Activated naive CD4-positive, alpha-beta T cell treated with anti-CD3 and anti-CD28 coated beads, Interleukin-2, amount 10 ng/mL, durations not matched to agents 7 days and 5 days (primary cell): ENCODE results near the gene TLX2.
"Not testable (repeated sequence)": the region's sequence is repeated elsewhere in the genome, so short reads cannot be mapped to it uniquely, and the experiment has no call there.

Experiments used
- CTCF ChIA-PET: fragments of 350-600 bp; sonication (Branson Sonifier 250); formaldehyde crosslinking; loops from one replicate; lab custom pipeline; 2021; ENCODE audit warnings: antibody characterized with exemption; lab: Charles Lee
- DNase-seq: peaks from one replicate; pipeline ENCODE4 v3.0.0-alpha.2; 2020
- H3K27ac Mint-ChIP-seq: one replicate; pipeline ENCODE4 v1.8.0; 2021; ENCODE audit warnings: mild to moderate bottlenecking, moderate library complexity, mixed read lengths
- H3K27me3 Mint-ChIP-seq: one replicate; pipeline ENCODE4 v1.8.0; 2021; ENCODE audit warnings: mild to moderate bottlenecking, mixed read lengths
- H3K36me3 Mint-ChIP-seq: one replicate; pipeline ENCODE4 v1.8.0; 2021; ENCODE audit warnings: mixed read lengths
- H3K4me1 Mint-ChIP-seq: one replicate; pipeline ENCODE4 v1.8.0; 2021; ENCODE audit warnings: mixed read lengths
- H3K4me3 Mint-ChIP-seq: one replicate; pipeline ENCODE4 v1.8.0; 2021; ENCODE audit warnings: mild to moderate bottlenecking, moderate library complexity, mixed read lengths
- H3K9me3 Mint-ChIP-seq: one replicate; pipeline ENCODE4 v1.8.0; 2021; ENCODE audit warnings: mixed read lengths

Gene TLX2

GRCh38 chr2:74554820-74555531 lies 40.7 kb downstream of the TLX2 start:
- CTCF ChIA-PET = interaction anchor here (1.8 kb wide), 1 partner anchor 34 kb away, joined by 5 read pairs; no protein-coding TSS in a partner anchor
- peaks cover 13% of the 10 kb centered on the region for H3K36me3 Mint-ChIP-seq
- DNase-seq = peak; percentile 64

GRCh38 chr2:74555610-74556103 lies 41.4 kb downstream of the TLX2 start:
- Mint-ChIP-seq H3K9me3 (no peaks in the 10 kb centered on the region), H3K4me1 (peaks cover 33% of the 10 kb centered on the region), H3K4me3 (peak overlapping the region; percentile 94), H3K36me3 (peaks cover 13% of the 10 kb centered on the region), H3K27ac (peak overlapping the region; percentile 89), H3K27me3 (peaks cover 44% of the 10 kb centered on the region)
- no peak for DNase-seq
- CTCF ChIA-PET = interaction anchor here (0.9 to 3.6 kb wide), 3 partner anchors 29 to 33 kb away, joined by 3 to 11 read pairs (median 5); no protein-coding TSS in a partner anchor

More at GRCh38 chr2:74554820-74555531, 40.7 kb downstream of the TLX2 start:
- peak overlapping the region; percentile 89 for H3K27ac Mint-ChIP-seq
- peaks cover 27% of the 10 kb centered on the region for H3K4me1 Mint-ChIP-seq
- H3K27me3 Mint-ChIP-seq = peaks cover 44% of the 10 kb centered on the region
- no peaks in the 10 kb centered on the region for H3K9me3 Mint-ChIP-seq
- peak overlapping the region; percentile 94 for H3K4me3 Mint-ChIP-seq

GRCh38 chr2:74556159-74556558 lies 41.9 kb downstream of the TLX2 start:
- Mint-ChIP-seq H3K36me3 (peaks cover 13% of the 10 kb centered on the region), H3K27me3 (peaks cover 42% of the 10 kb centered on the region), H3K9me3 (no peaks in the 10 kb centered on the region), H3K27ac (peak overlapping the region; percentile 30), H3K4me1 (peaks cover 33% of the 10 kb centered on the region), H3K4me3 (peak overlapping the region; percentile 94)
- CTCF ChIA-PET = interaction anchor here (0.9 to 3.6 kb wide), 3 partner anchors 29 to 33 kb away, joined by 3 to 11 read pairs (median 5); no protein-coding TSS in a partner anchor
- no peak for DNase-seq

DNA sequence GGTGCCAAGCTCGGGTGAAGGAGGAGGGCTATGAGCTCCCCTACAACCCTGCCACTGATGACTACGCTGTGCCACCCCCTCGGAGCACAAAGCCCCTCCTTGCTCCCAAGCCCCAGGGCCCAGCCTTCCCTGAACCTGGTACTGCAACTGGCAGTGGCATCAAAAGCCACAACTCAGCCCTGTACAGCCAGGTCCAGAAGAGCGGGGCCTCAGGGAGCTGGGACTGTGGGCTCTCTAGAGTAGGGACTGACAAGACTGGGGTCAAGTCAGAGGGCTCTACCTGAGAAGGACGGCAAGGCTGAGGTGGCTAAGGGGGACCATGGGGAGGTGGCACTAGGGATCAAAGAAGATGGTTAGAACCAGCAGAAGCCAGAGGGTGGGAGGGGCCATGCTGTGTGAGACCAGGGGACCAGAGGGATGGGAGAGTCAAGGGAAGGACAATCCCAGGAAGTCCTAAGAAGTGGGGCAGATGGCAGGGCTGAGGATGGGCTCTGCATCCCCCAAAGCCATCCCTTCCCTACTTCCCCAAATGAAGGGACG lies 42.7 kb downstream of the TLX2 start:
- H3K4me3 Mint-ChIP-seq = peak overlapping the region; percentile 94
- peaks cover 43% of the 10 kb centered on the region for H3K27me3 Mint-ChIP-seq
- peak overlapping the region; percentile 69 for H3K27ac Mint-ChIP-seq
- peaks cover 13% of the 10 kb centered on the region for H3K36me3 Mint-ChIP-seq
- H3K4me1 Mint-ChIP-seq = peaks cover 33% of the 10 kb centered on the region
- DNase-seq = no peak
- CTCF ChIA-PET = interaction anchor here (0.9 to 3.6 kb wide), 2 partner anchors 28 to 31 kb away, joined by 3 to 11 read pairs; no protein-coding TSS in a partner anchor
- H3K9me3 Mint-ChIP-seq = no peaks in the 10 kb centered on the region

GRCh38 chr2:74558284-74559230 lies 44.3 kb downstream of the TLX2 start:
- H3K9me3 Mint-ChIP-seq = no peaks in the 10 kb centered on the region
- H3K4me3 Mint-ChIP-seq = no peak overlapping the region
- CTCF ChIA-PET = interaction anchor here (0.7 to 3.6 kb wide), 4 partner anchors 12 to 41 kb away, joined by 3 to 11 read pairs (median 3); no protein-coding TSS in a partner anchor
- peaks cover 36% of the 10 kb centered on the region for H3K4me1 Mint-ChIP-seq
- peaks cover 32% of the 10 kb centered on the region for H3K27me3 Mint-ChIP-seq
- DNase-seq = no peak
- peaks cover 13% of the 10 kb centered on the region for H3K36me3 Mint-ChIP-seq
- no peak overlapping the region for H3K27ac Mint-ChIP-seq

DNA sequence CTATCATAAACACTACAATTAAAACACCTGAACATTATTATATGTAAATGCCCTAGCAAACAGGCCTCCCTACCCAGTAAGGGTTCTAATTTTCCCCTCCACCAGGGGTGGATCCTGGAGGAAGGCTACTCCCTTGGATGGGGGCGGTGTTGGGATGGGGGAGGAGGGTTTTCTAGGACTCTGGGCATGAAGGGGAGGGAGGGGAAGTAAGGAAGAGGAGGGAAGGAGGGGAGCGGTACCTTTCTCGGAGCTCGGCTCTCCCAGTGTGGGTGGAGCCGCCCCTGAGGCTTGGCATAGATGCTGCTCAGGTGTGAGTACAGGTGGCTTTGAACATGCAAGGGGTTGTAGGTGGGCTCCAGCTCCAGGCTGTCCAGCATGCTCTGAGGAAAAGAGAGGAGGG lies 45.7 kb downstream of the TLX2 start:
- H3K36me3 Mint-ChIP-seq = peaks cover 12% of the 10 kb centered on the region
- H3K27me3 Mint-ChIP-seq = peaks cover 27% of the 10 kb centered on the region
- CTCF ChIA-PET = interaction anchor here (0.7 to 1.2 kb wide), 3 partner anchors 10 to 16 kb away, joined by 3 read pairs; no protein-coding TSS in a partner anchor
- no peaks in the 10 kb centered on the region for H3K9me3 Mint-ChIP-seq
- no peak overlapping the region for H3K27ac Mint-ChIP-seq
- no peak for DNase-seq
- H3K4me3 Mint-ChIP-seq = no peak overlapping the region
- peaks cover 34% of the 10 kb centered on the region for H3K4me1 Mint-ChIP-seq

- DNase-seq = no peak
- H3K4me1 Mint-ChIP-seq = peaks cover 28% of the 10 kb centered on the region
- no peaks in the 10 kb centered on the region for H3K9me3 Mint-ChIP-seq
- H3K27me3 Mint-ChIP-seq = peaks cover 26% of the 10 kb centered on the region
- H3K27ac Mint-ChIP-seq = no peak overlapping the region
- peaks cover 12% of the 10 kb centered on the region for H3K36me3 Mint-ChIP-seq
- CTCF ChIA-PET = no interaction called here
- no peak overlapping the region for H3K4me3 Mint-ChIP-seq
Observed at GRCh38 chr2:74560591-74560990, 46.3 kb downstream of the TLX2 start.

GRCh38 chr2:74561022-74561421 lies 46.8 kb downstream of the TLX2 start:
- CTCF ChIA-PET, DNase-seq, H3K4me3 Mint-ChIP-seq, H3K27ac Mint-ChIP-seq, H3K9me3 Mint-ChIP-seq: not testable (repeated sequence)
- peaks cover 12% of the 10 kb centered on the region for H3K36me3 Mint-ChIP-seq
- peaks cover 25% of the 10 kb centered on the region for H3K4me1 Mint-ChIP-seq
- H3K27me3 Mint-ChIP-seq = peaks cover 26% of the 10 kb centered on the region

GRCh38 chr2:74562126-74562775 lies 48.0 kb downstream of the TLX2 start:
- Mint-ChIP-seq H3K36me3 (peaks cover 2% of the 10 kb centered on the region), H3K4me1 (peaks cover 28% of the 10 kb centered on the region), H3K4me3 (no peak overlapping the region), H3K9me3 (no peaks in the 10 kb centered on the region), H3K27ac (no peak overlapping the region), H3K27me3 (peaks cover 26% of the 10 kb centered on the region)
- CTCF ChIA-PET = no interaction called here
- DNase-seq = no peak

DNA sequence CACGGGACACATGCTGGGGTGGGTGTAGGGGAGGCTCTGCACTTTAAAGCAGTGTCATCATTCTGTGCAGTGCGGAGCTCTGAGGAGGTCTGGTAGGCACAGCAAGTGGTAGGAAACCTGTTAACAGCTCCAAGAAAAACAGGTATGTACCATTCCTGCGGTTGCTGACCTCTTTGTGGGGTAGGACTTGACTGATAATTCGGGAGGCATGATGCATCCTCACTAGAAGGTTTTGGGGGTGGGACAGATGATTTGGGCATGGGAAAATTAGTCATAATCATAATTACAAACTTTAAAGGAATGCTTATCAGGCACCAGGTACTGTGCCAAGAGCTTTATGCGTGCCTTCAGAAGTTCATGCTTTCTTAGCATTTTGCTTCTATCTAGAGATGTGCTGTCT lies 50.0 kb downstream of the TLX2 start:
- DNase-seq = no peak
- no peaks in the 10 kb centered on the region for H3K36me3 Mint-ChIP-seq
- no peak overlapping the region for H3K27ac Mint-ChIP-seq
- peaks cover 34% of the 10 kb centered on the region for H3K4me1 Mint-ChIP-seq
- H3K4me3 Mint-ChIP-seq = no peak overlapping the region
- CTCF ChIA-PET = interaction anchor here (0.9 kb wide), 1 partner anchor 24 kb away, joined by 4 read pairs; no protein-coding TSS in a partner anchor
- H3K27me3 Mint-ChIP-seq = peaks cover 26% of the 10 kb centered on the region
- no peaks in the 10 kb centered on the region for H3K9me3 Mint-ChIP-seq

DNA sequence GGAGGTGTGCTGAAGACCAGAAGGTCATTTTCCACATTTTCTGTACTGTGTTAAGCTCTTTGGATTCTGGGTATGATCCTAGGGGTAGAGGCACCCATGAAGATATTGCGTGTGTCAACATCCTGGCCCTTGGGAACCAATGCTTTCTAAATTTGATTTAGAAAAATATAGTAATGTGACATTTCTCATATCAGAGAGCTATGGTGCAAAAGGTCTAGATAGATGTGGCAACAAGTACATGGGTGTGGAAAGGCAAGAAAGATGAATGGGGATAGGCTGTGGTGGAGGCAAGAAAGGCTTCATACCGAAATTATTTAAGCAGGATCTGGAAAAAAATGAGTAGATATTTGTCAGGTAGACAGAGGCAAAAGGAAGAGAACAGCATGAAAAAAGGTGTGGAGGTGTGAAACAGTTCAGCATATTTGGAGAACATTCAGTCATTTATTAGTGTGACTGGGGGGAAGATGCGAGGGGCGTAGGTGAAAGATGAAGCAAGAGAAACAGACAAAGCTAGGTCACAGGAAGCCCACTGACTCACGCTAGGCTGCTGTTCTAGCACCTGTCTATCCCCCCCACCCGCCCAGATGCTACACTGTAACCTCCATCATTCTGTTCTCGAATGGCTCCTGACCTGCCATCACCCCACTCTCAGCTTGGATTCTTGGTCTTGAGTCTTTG lies 52.0 kb downstream of the TLX2 start:
- Mint-ChIP-seq H3K9me3 (no peaks in the 10 kb centered on the region), H3K4me1 (peaks cover 29% of the 10 kb centered on the region), H3K27me3 (peaks cover 13% of the 10 kb centered on the region), H3K36me3 (no peaks in the 10 kb centered on the region), H3K4me3 (no peak overlapping the region), H3K27ac (no peak overlapping the region)
- DNase-seq = no peak
- CTCF ChIA-PET = interaction anchor here (3.2 to 5.3 kb wide), 2 partner anchors 11 to 20 kb away, joined by 10 to 57 read pairs; no protein-coding TSS in a partner anchor

GRCh38 chr2:74566754-74567085 lies 52.5 kb downstream of the TLX2 start:
- CTCF ChIA-PET = interaction anchor here (3.2 to 5.3 kb wide), 2 partner anchors 10 to 19 kb away, joined by 10 to 57 read pairs; no protein-coding TSS in a partner anchor
- no peak for DNase-seq
- no peak overlapping the region for H3K4me3 Mint-ChIP-seq

More at GRCh38 chr2:74566754-74567085, 52.5 kb downstream of the TLX2 start:
- peaks cover 29% of the 10 kb centered on the region for H3K4me1 Mint-ChIP-seq
- H3K9me3 Mint-ChIP-seq = no peaks in the 10 kb centered on the region
- peaks cover 8% of the 10 kb centered on the region for H3K27me3 Mint-ChIP-seq
- H3K27ac Mint-ChIP-seq = no peak overlapping the region
- no peaks in the 10 kb centered on the region for H3K36me3 Mint-ChIP-seq
